Stimulated activated CD4-positive, alpha-beta T cell treated with anti-CD3 and anti-CD28 coated beads, Interleukin-1b, Interleukin-23, amount 100 ng/mL, for 4 hours (primary cell): ENCODE results near the gene BCL11A.

Experiments used
- DNase-seq, 2 donors: peaks; one replicate each; pipeline ENCODE4 v3.0.0-alpha.2; 2020; ENCODE audit warnings: low read depth in 2 of 2

BCL11A gene

GRCh38 chr2:60544954-60545560, 8.4 kb downstream of the BCL11A start:
- DNase-seq: no peak

- DNase-seq: no peak
Measured at GRCh38 chr2:60544062-60544461, 9.4 kb downstream of the BCL11A start.

GRCh38 chr2:60541056-60541651, 12.3 kb downstream of the BCL11A start:
- no peak for DNase-seq

- DNase-seq: no peak
Measured at GRCh38 chr2:60540074-60540473, 13.4 kb downstream of the BCL11A start.

GRCh38 chr2:60539140-60539539, 14.3 kb downstream of the BCL11A start:
- DNase-seq: no peak

- no peak for DNase-seq
Measured at GRCh38 chr2:60538101-60538500, 15.4 kb downstream of the BCL11A start.

- DNase-seq: no peak
Measured at GRCh38 chr2:60536746-60537145, 16.7 kb downstream of the BCL11A start.

GRCh38 chr2:60535685-60536312, 17.7 kb downstream of the BCL11A start:
- DNase-seq: no peak

- no peak for DNase-seq
Measured at GRCh38 chr2:60534892-60535684, 18.4 kb downstream of the BCL11A start.

GRCh38 chr2:60534052-60534685, 19.3 kb downstream of the BCL11A start:
- DNase-seq: no peak

- no peak for DNase-seq
Measured at GRCh38 chr2:60533101-60534051, 20.1 kb downstream of the BCL11A start.

GRCh38 chr2:60532421-60532820, 21.0 kb downstream of the BCL11A start:
- no peak for DNase-seq

GRCh38 chr2:60531701-60532133, 21.7 kb downstream of the BCL11A start:
- no peak for DNase-seq

GRCh38 chr2:60530660-60531281, 22.7 kb downstream of the BCL11A start:
- DNase-seq: no peak

- DNase-seq: no peak
Measured at GRCh38 chr2:60529785-60530627, 23.4 kb downstream of the BCL11A start.

- no peak for DNase-seq
Measured at GRCh38 chr2:60529136-60529784, 24.2 kb downstream of the BCL11A start.

GRCh38 chr2:60528281-60529020, 25.0 kb downstream of the BCL11A start:
- DNase-seq: no peak

GRCh38 chr2:60527762-60528161, 25.7 kb downstream of the BCL11A start:
- DNase-seq: no peak
